ENCODE data around the gene TSPAN9. TPM values are rescaled to one million over a fixed set of nuclear protein-coding genes. Genes with fewer than 3 reads are reported as not detected.

TSPAN9 gene
- total RNA-seq, 2 experiments from 2014 or later: 0.07 TPM; not detected in 1

DNA sequence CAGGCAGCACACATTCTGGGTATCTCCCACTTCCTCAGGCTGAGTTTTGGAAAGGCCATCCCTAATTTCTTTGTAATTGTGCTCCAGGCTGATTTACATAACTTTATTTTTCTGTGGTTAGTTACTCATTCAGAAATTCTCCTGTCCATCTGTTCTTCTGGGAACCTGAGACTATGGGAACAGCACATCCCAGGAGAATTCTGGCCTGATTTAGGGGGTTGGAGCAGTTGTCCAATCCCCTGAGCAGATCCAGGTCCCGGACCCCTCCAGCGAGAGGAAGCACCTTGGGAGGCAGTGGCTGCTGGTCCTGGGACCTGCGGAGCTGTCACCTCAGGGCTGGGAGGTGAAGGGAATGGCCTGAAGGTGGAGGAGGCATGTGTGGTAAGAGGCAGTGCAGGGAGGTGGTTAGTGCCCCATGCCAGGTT, 40.4 kb downstream of the TSPAN9 start:
- H3K4me1 Mint-ChIP-seq (ENCODE audit: low read depth): peaks cover 13% of the 10 kb centered on the region
- peaks cover 30% of the 10 kb centered on the region for H3K27me3 Mint-ChIP-seq
- no peaks in the 10 kb centered on the region for H3K36me3 Mint-ChIP-seq (ENCODE audit: low read depth)
- no peak overlapping the region for H3K4me3 Mint-ChIP-seq
- ChIA-PET CTCF (interaction anchor here (1.2 kb wide), 1 partner anchor 45 kb away, joined by 3 read pairs; no protein-coding TSS in a partner anchor), POLR2A (no interaction called here)
- intact Hi-C loops (cut with micrococcal nuclease): no loop called here
- TF ChIP-seq, protein P1, sequence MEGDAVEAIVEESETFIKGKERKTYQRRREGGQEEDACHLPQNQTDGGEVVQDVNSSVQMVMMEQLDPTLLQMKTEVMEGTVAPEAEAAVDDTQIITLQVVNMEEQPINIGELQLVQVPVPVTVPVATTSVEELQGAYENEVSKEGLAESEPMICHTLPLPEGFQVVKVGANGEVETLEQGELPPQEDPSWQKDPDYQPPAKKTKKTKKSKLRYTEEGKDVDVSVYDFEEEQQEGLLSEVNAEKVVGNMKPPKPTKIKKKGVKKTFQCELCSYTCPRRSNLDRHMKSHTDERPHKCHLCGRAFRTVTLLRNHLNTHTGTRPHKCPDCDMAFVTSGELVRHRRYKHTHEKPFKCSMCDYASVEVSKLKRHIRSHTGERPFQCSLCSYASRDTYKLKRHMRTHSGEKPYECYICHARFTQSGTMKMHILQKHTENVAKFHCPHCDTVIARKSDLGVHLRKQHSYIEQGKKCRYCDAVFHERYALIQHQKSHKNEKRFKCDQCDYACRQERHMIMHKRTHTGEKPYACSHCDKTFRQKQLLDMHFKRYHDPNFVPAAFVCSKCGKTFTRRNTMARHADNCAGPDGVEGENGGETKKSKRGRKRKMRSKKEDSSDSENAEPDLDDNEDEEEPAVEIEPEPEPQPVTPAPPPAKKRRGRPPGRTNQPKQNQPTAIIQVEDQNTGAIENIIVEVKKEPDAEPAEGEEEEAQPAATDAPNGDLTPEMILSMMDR (IDR thresholded peaks at IDR 0.05): no peak
- ATAC-seq (no peak), DNase-seq (no peak)
- H3K9me3 Mint-ChIP-seq: no peaks in the 10 kb centered on the region
- no peak overlapping the region for H3K27ac Mint-ChIP-seq

DNA sequence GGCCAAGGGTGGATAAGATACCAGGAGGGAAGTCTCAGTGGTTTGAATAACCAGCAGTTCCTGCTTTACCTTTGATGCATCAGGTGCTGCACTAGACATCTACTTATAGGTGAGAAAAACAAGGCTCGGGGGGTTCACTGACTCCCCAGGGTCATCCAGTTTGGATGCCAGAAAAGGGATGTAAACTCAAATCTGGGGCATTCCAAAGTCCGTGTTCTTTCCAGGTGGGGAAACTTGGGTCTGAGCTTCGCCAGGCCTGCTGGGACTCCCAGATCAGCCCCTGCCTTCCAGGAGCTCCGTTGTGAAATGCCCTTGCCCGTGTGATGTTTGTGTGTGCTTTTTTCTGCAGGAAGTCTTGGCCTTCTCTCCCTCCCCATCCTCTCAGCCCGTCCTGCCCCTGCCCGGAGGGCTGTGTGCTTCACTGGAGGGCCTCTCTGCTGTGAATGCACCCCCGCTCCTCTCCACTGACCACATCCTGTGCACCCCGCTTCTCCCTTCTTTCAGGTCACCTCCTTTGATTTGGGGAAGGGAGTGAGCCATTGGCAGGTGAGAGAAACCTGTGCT, 42.1 kb downstream of the TSPAN9 start:
- DNase-seq (peak; percentile 17), ATAC-seq (peak; percentile 20)
- Mint-ChIP-seq H3K4me3 (no peak overlapping the region), H3K27ac (no peak overlapping the region), H3K4me1 (ENCODE audit: low read depth) (peaks cover 13% of the 10 kb centered on the region), H3K36me3 (ENCODE audit: low read depth) (no peaks in the 10 kb centered on the region), H3K27me3 (peaks cover 32% of the 10 kb centered on the region), H3K9me3 (no peaks in the 10 kb centered on the region)
- CTCF ChIA-PET: interaction anchor here (1.0 to 1.5 kb wide), 2 partner anchors 46 to 84 kb away, joined by 3 read pairs; no protein-coding TSS in a partner anchor
- intact Hi-C loops (cut with micrococcal nuclease): no loop called here
- POLR2A ChIA-PET: interaction anchor here (0.8 kb wide), 1 partner anchor 17 kb away, joined by 3 read pairs; no protein-coding TSS in a partner anchor
- TF ChIP-seq, protein P1 (IDR thresholded peaks at IDR 0.05): no peak

DNA sequence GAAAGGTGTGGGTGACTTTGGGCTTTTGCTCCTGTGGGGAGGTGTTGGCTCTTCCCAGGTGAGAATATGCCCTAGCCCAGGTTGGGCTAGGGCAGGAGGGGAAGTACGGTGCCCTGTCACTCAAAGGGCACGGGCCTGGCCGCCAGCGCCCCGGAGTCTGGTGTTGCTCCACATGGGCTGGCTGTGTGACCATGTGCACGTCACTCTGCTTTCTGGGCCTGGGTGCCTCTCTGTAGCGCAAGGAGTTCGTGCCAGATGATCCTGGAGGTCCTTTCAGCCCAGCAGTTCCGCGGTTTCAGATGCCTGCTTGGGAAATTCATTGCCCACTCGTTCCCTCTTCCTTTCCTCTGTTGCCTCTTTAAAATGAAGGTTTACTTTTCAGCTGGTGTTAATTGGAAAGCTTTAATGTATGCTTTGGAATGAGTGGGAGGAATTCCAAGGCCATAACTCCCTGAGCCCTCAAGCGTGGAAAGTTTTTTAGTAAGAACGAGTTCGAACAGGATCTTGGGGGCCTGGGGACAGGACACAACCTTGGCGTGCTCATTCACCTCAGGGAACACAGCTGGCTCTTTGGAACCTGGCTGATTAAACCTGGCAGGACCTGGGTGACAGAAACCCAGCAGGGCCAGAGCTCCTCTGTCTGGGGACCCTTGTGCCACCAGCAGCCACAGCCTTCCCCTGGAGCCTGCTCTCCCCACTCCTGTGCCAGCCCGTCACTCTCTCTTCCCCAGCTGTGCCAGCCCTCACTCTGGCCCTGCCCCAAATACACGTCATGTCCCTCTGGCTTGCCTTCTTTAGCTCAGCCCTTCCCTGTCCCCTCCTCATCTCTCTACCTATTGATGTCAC, 42.8 kb downstream of the TSPAN9 start:
- Mint-ChIP-seq H3K27me3 (peaks cover 28% of the 10 kb centered on the region), H3K4me3 (no peak overlapping the region), H3K27ac (no peak overlapping the region), H3K4me1 (ENCODE audit: low read depth) (peaks cover 13% of the 10 kb centered on the region), H3K36me3 (ENCODE audit: low read depth) (no peaks in the 10 kb centered on the region), H3K9me3 (no peaks in the 10 kb centered on the region)
- DNase-seq (no peak), ATAC-seq (peak; percentile 24)
- intact Hi-C loops (cut with micrococcal nuclease): no loop called here
- ChIA-PET CTCF (interaction anchor here (1.5 kb wide), 1 partner anchor 47 kb away, joined by 3 read pairs; no protein-coding TSS in a partner anchor), POLR2A (interaction anchor here (0.6 to 0.8 kb wide), 2 partner anchors 16 to 128 kb away, joined by 3 read pairs; no protein-coding TSS in a partner anchor)
- TF ChIP-seq, protein P1 (IDR thresholded peaks at IDR 0.05): no peak

DNA sequence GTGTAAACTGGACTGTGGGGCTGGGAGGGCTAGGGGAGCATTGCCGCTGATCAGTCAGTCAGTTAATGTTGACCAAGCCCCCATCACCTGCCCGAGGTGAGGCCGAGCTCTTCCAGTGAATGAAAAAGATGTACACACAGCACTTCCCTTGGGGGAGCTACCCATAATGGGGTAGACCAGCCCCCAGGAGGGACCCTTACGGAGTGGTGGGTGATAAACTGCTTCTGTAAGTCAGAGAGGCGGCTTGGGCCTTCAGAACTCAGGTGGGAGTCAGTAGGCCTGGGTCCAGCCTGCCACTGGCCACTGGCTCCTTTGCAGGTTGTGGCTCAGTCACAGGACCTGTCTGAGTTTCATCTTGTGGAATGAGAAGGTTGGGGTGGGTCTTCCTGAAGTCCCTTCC, 43.5 kb downstream of the TSPAN9 start:
- H3K36me3 Mint-ChIP-seq (ENCODE audit: low read depth): no peaks in the 10 kb centered on the region
- no peak for ATAC-seq
- no peak overlapping the region for H3K27ac Mint-ChIP-seq
- TF ChIP-seq, protein P1 (IDR thresholded peaks at IDR 0.05): no peak
- DNase-seq: no peak
- intact Hi-C loops (cut with micrococcal nuclease): no loop called here
- no peak overlapping the region for H3K4me3 Mint-ChIP-seq
- no peaks in the 10 kb centered on the region for H3K9me3 Mint-ChIP-seq
- H3K27me3 Mint-ChIP-seq: peaks cover 30% of the 10 kb centered on the region
- peaks cover 13% of the 10 kb centered on the region for H3K4me1 Mint-ChIP-seq (ENCODE audit: low read depth)
- ChIA-PET POLR2A (no interaction called here), CTCF (interaction anchor here (1.5 kb wide), 1 partner anchor 47 kb away, joined by 3 read pairs; no protein-coding TSS in a partner anchor)
